Keratinocyte (primary cell): ENCODE results near the gene RETREG3. TPM values are rescaled to one million over a fixed set of nuclear protein-coding genes. Genes with fewer than 3 reads are reported as not detected.

Experiments
- DNase-seq: peaks from one replicate; pipeline ENCODE4 v3.0.0-alpha.2; 2011; ENCODE audit warnings: low read depth, missing footprints, low spot score
- FAIRE-seq: peaks from 2 replicates; lab custom pipeline; 2011; peaks lifted over from hg19 to GRCh38; lab: Jason Lieb, UNC
- H2AFZ ChIP-seq: 2 replicates; pipeline ENCODE4 v1.6.0; 2012; ENCODE audit warnings: low read length, control low read depth, inconsistent platforms; ENCODE audit not compliant: control insufficient read depth
- H3K27ac ChIP-seq: 2 replicates; pipeline ENCODE4 v1.5.1; 2011; ENCODE audit warnings: low read length; ENCODE audit not compliant: control insufficient read depth, insufficient read depth
- H3K27me3 ChIP-seq: 3 replicates; pipeline ENCODE4 v1.6.0; 2011; ENCODE audit warnings: low read length; ENCODE audit not compliant: control insufficient read depth, insufficient read depth; ENCODE audit errors: extremely low read depth
- H3K36me3 ChIP-seq, 2 experiments: 2 replicates in 1 of 2; 3 replicates in 1 of 2; pipeline ENCODE4 v1.5.1; 2011; ENCODE audit warnings: low read length in 2 of 2, mild to moderate bottlenecking in 1 of 2; ENCODE audit not compliant: control insufficient read depth in 2 of 2, insufficient read depth in 2 of 2; ENCODE audit errors: extremely low read depth in 1 of 2
- H3K4me1 ChIP-seq: 3 replicates; pipeline ENCODE4 v1.5.1; 2011; ENCODE audit warnings: low read length; ENCODE audit not compliant: control insufficient read depth, insufficient read depth; ENCODE audit errors: extremely low read depth
- H3K4me2 ChIP-seq: 3 replicates; pipeline ENCODE4 v1.6.0; 2011; ENCODE audit warnings: low read depth, low read length; ENCODE audit not compliant: control insufficient read depth, insufficient read depth; ENCODE audit errors: extremely low read depth
- H3K4me3 ChIP-seq, 3 experiments: fragments of 200-600 bp in 1 of 3; sonication (generic) in 1 of 3; 2 replicates in 2 of 3; 3 replicates in 1 of 3; pipeline ENCODE4 v1.5.1; 2011 to 2016; ENCODE audit warnings: low read length in 3 of 3, mild to moderate bottlenecking in 3 of 3, control low read depth in 2 of 3, inconsistent platforms in 1 of 3, low read depth in 1 of 3, mixed read lengths in 1 of 3, mixed run types in 1 of 3, moderate library complexity in 1 of 3; ENCODE audit not compliant: control insufficient read depth in 2 of 3, insufficient read depth in 2 of 3; ENCODE audit errors: extremely low read depth in 1 of 3
- H3K79me2 ChIP-seq: 2 replicates; pipeline ENCODE4 v1.6.0; 2012; ENCODE audit warnings: low read length; ENCODE audit not compliant: control insufficient read depth, insufficient read depth
- H3K9ac ChIP-seq: 3 replicates; pipeline ENCODE4 v1.6.0; 2011; ENCODE audit warnings: low read length; ENCODE audit not compliant: control insufficient read depth, insufficient read depth; ENCODE audit errors: extremely low read depth
- H3K9me1 ChIP-seq: 3 replicates; pipeline ENCODE4 v1.6.0; 2011; ENCODE audit warnings: low read length; ENCODE audit not compliant: control insufficient read depth, insufficient read depth; ENCODE audit errors: extremely low read depth
- H3K9me3 ChIP-seq: 2 replicates; pipeline ENCODE4 v1.5.1; 2012; ENCODE audit warnings: low read depth, low read length; ENCODE audit not compliant: control insufficient read depth
- H4K20me1 ChIP-seq: 3 replicates; pipeline ENCODE4 v1.6.0; 2011; ENCODE audit warnings: low read length; ENCODE audit not compliant: control insufficient read depth, insufficient read depth; ENCODE audit errors: extremely low read depth
- EZH2 ChIP-seq: IDR thresholded peaks from one replicate; pipeline ENCODE4 v1.6.1; 2012; ENCODE audit warnings: inconsistent platforms, mild to moderate bottlenecking, low read length, moderate library complexity
- dilution Hi-C: fragments of 300-500 bp; cut with MboI; formaldehyde crosslinking; loops from one replicate; pipeline ENCODE4 v1.7.0; 2020; ENCODE audit warnings: low sequenced_read_pairs; ENCODE audit not compliant: extremely low pct_ligation_motif_present
- polyA plus RNA-seq, 5 experiments: library from polyadenylated mRNA; depleted of rRNA in 3 of 5; stranded (reverse) in 3 of 5; stranded (forward) in 1 of 5; unstranded in 1 of 5; fragments of >200 nt; gene quantifications; 1 replicate in 1 of 5; 2 replicates in 3 of 5; 3 replicates in 1 of 5; pipeline versions ENCODE4 v1.2.1 to v1.2.3, GENCODE V29; 2011 to 2012; ENCODE audit warnings: missing spikeins in 2 of 5, low read depth in 1 of 5, low replicate concordance in 1 of 5
- TF ChIP-seq, protein P1 (sequence below), 3 experiments: IDR thresholded peaks in 1 of 3; conservative IDR thresholded peaks in 1 of 3; optimal IDR thresholded peaks in 1 of 3; 2 replicates in 2 of 3; 3 replicates in 1 of 3; pipeline versions ENCODE3 to v1.5.1; 2011; ENCODE audit warnings: low read length in 3 of 3, mild to moderate bottlenecking in 3 of 3, moderate library complexity in 2 of 3, control low read depth in 1 of 3, inconsistent platforms in 1 of 3; ENCODE audit not compliant: insufficient read depth in 2 of 3; ENCODE audit errors: extremely low read depth in 1 of 3

Gene RETREG3
- polyA plus RNA-seq, 1 donor (not counting 4 experiments of a cell fraction or from before 2014, with no cell fraction given), result 25.2 TPM

- DNase-seq, result no peak
- no peak overlapping the region for H3K9ac ChIP-seq
- H3K4me3 ChIP-seq, result no peak overlapping the region
- H3K9me1 ChIP-seq, result no peaks in the 10 kb centered on the region
- no peak for FAIRE-seq
- H3K27ac ChIP-seq, result no peak overlapping the region
- no peak overlapping the region for H2AFZ ChIP-seq
- no peak for TF ChIP-seq EZH2
- TF ChIP-seq, protein P1, sequence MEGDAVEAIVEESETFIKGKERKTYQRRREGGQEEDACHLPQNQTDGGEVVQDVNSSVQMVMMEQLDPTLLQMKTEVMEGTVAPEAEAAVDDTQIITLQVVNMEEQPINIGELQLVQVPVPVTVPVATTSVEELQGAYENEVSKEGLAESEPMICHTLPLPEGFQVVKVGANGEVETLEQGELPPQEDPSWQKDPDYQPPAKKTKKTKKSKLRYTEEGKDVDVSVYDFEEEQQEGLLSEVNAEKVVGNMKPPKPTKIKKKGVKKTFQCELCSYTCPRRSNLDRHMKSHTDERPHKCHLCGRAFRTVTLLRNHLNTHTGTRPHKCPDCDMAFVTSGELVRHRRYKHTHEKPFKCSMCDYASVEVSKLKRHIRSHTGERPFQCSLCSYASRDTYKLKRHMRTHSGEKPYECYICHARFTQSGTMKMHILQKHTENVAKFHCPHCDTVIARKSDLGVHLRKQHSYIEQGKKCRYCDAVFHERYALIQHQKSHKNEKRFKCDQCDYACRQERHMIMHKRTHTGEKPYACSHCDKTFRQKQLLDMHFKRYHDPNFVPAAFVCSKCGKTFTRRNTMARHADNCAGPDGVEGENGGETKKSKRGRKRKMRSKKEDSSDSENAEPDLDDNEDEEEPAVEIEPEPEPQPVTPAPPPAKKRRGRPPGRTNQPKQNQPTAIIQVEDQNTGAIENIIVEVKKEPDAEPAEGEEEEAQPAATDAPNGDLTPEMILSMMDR (optimal IDR thresholded peaks at IDR 0.05 in 1 of 3, IDR thresholded peaks at IDR 0.05 in 1 of 3, conservative IDR thresholded peaks at IDR 0.05 in 1 of 3; ENCODE audit: extremely low read depth in 1 of 3, insufficient read depth in 2 of 3, low read length in 3 of 3), result no peak
- H3K4me2 ChIP-seq, result no peak overlapping the region
- H3K27me3 ChIP-seq, result no peaks in the 10 kb centered on the region
- H4K20me1 ChIP-seq, result no peaks in the 10 kb centered on the region
- dilution Hi-C loops, result no loop called here
- H3K4me1 ChIP-seq, result peaks cover 20% of the 10 kb centered on the region
- no peaks in the 10 kb centered on the region for H3K9me3 ChIP-seq
- H3K79me2 ChIP-seq, result peaks cover 5% of the 10 kb centered on the region
- peaks cover 2 to 8% of the 10 kb centered on the region in 2 experiments for H3K36me3 ChIP-seq
Observed at GRCh38 chr17:42538482-42538881, 70.7 kb downstream of the RETREG3 start.

DNA sequence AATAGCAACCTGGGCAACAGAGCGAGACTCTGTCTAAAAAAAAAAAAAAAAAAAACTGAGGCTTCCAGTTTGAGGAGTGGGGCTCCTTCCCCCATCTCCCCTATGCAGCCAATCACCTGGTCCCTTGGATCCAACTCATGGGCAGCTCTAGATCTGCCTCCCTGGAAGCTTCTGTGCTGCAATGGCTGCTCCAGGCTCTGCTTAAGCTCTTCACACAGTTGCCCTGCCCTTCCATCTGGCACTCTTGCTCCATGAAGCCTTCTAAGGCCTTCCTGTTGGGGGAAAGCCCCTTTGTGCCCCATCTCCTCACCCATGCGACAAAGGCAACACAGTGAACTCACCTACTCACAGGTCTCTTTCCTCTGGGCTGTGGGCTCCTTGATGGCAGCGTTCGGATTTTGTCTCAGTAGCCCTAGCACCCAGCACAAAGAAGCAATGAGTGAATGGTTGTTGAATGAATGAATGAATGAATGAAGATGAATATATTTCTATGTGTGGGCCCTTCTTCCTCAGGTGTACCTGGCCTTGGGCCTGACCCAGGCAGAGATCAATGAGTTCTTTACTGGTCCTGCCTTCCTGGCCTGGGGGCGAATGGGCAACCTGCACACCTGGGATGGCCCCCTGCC is 71.2 kb downstream of the RETREG3 start:
- Histone ChIP-seq H3K9me1 (no peaks in the 10 kb centered on the region), H3K4me3 (no peak overlapping the region), H3K79me2 (peaks cover 5% of the 10 kb centered on the region), H3K36me3 (peaks cover 0 to 8% of the 10 kb centered on the region in 2 experiments), H4K20me1 (no peaks in the 10 kb centered on the region), H3K4me2 (no peak overlapping the region), H3K9ac (no peak overlapping the region), H3K27me3 (no peaks in the 10 kb centered on the region), H2AFZ (no peak overlapping the region), H3K27ac (no peak overlapping the region), H3K4me1 (peaks cover 20% of the 10 kb centered on the region), H3K9me3 (no peaks in the 10 kb centered on the region)
- no peak for DNase-seq
- FAIRE-seq, result no peak
- dilution Hi-C loops, result no loop called here
- TF ChIP-seq, protein P1 (optimal IDR thresholded peaks at IDR 0.05 in 1 of 3, IDR thresholded peaks at IDR 0.05 in 1 of 3, conservative IDR thresholded peaks at IDR 0.05 in 1 of 3; ENCODE audit: extremely low read depth in 1 of 3, insufficient read depth in 2 of 3, low read length in 3 of 3), result no peak
- no peak for TF ChIP-seq EZH2
